Stomach (tissue), 9 donors: Measurements from ENCODE around the gene GPER1. TPM values are rescaled to one million over a fixed set of nuclear protein-coding genes. Genes with fewer than 3 reads are reported as not detected.

Experiments used
- DNase-seq, 2 donors: peaks; one replicate each; pipeline versions ENCODE4 v3.0.0 to v3.0.0-alpha.2; 2013 to 2019
- H3K27ac ChIP-seq, 5 donors: fragments of 200-600 bp in 4 of 5; sonication (generic) in 4 of 5; one replicate each; pipeline ENCODE4 v1.5.1; 2013 to 2019; ENCODE audit warnings: mild to moderate bottlenecking in 1 of 5, moderate library complexity in 1 of 5
- H3K27me3 ChIP-seq, 3 donors: fragments of 200-600 bp; sonication (generic); one replicate each; pipeline ENCODE4 v1.5.1; 2017 to 2019; ENCODE audit warnings: mixed run types in 1 of 3
- H3K36me3 ChIP-seq, 4 donors: fragments of 200-600 bp; sonication (generic); 1 replicate in 3 of 4; 2 replicates in 1 of 4; pipeline ENCODE4 v1.5.1; 2016 to 2019
- H3K4me1 ChIP-seq, 4 donors: fragments of 200-600 bp; sonication (generic); one replicate each; pipeline ENCODE4 v1.5.1; 2016 to 2019
- H3K4me3 ChIP-seq, 4 donors: fragments of 200-600 bp; sonication (generic) in 3 of 4; one replicate each; pipeline ENCODE4 v1.5.1; 2016 to 2019; ENCODE audit warnings: mild to moderate bottlenecking in 1 of 4
- H3K9me3 ChIP-seq, 4 donors: fragments of 200-600 bp; sonication (generic); one replicate each; pipeline ENCODE4 v1.5.1; 2016 to 2019
- EP300 ChIP-seq: sonication (generic); formaldehyde crosslinking; IDR thresholded peaks from one replicate; pipeline ENCODE4 v1.6.1; 2017; ENCODE audit warnings: antibody characterized with exemption
- POLR2A ChIP-seq, 4 donors: fragments of 450-650 bp; IDR thresholded peaks; one replicate each; pipeline ENCODE4 v1.6.1; 2016; ENCODE audit warnings: antibody characterized with exemption in 4 of 4, control low read depth in 2 of 4, mild to moderate bottlenecking in 1 of 4, moderate library complexity in 1 of 4
- POLR2AphosphoS5 ChIP-seq, 3 donors: sonication (generic); formaldehyde crosslinking; IDR thresholded peaks; one replicate each; pipeline ENCODE4 v1.6.1; 2016; ENCODE audit warnings: antibody characterized with exemption in 3 of 3
- WGBS, 5 donors: extraction: QIAGEN DNeasy Blood & Tissue Kit in 3 of 5; methylation state at CpG; one replicate each; pipeline versions ENCODE4 v1.1.5 to v1.1.7; 2013 to 2018; 5-methylcytosine and 5-hydroxymethylcytosine counted together
- intact Hi-C: fragments of 100-400 bp; cut with DNase I; formaldehyde crosslinking; loops from one replicate; pipeline ENCODE4 v1.15.1; 2023; ENCODE audit warnings: low total_unique reads
- polyA plus RNA-seq, 3 donors: library from polyadenylated mRNA; stranded (reverse); fragments of 200-250 nt; gene quantifications; one replicate each; pipeline ENCODE4 v1.2.3, GENCODE V29; 2013
- total RNA-seq, 5 donors: library from RNA; depleted of rRNA; stranded (reverse); fragments of >200 nt; gene quantifications; one replicate each; pipeline versions ENCODE4 v1.1.0 to v1.2.3, GENCODE V29; 2014 to 2016
- TF ChIP-seq, protein P1 (sequence below), 7 experiments: fragments of 450-650 bp in 4 of 7; fragments of 200-600 bp in 3 of 7; sonication (generic) in 3 of 7; IDR thresholded peaks; one replicate each; pipeline ENCODE4 v1.5.1; 2016 to 2019; ENCODE audit warnings: antibody characterized with exemption in 7 of 7, control low read depth in 2 of 7, mild to moderate bottlenecking in 1 of 7
- donor health status: healthy with polysubstance abuse.
- donor health status: Bipolar disorder and iron deficiency.
- donor health status: healthy.

GPER1 gene
- total and polyA plus RNA-seq, 8 donors, result 0.58 to 31.2 (median 18.3) TPM; not detected in 1

DNA sequence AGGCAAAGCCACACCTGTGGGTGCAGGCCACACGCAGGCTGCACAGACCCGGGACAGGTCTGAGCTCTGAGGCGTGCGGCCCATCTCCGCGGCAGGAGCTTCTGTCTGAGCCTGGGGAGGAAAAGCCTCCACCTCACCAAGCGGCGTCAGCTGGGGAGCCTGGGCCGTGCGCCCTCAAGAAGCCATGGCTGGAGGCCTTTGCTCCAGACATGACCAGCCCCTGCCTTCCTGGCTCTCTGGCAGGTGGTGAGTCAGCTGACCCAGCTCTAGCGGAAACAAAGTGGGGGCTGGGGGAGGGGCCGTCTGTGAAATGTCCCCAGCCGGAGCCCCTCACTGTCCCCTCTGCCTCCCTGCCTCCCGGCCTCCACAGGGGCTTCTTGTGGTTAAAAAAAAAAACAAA is 12.5 kb downstream of the GPER1 start:
- Histone ChIP-seq H3K4me1 (peaks cover 57 to 75% (median 60%) of the 10 kb centered on the region in 4 donors), H3K4me3 (no peak overlapping the region), H3K27ac (peak overlapping the region; percentile 7 to 79 (median 53)), H3K36me3 (peaks cover 0 to 8% (median 0%) of the 10 kb centered on the region in 4 donors), H3K9me3 (no peaks in the 10 kb centered on the region), H3K27me3 (no peaks in the 10 kb centered on the region)
- 59 to 86% (median 72%) methylated on average over 4 to 14 of the region's 14 CpGs for whole genome bisulfite sequencing, 5 donors
- intact Hi-C loops, result no loop called here
- DNase-seq, result no peak
- TF ChIP-seq, protein P1, sequence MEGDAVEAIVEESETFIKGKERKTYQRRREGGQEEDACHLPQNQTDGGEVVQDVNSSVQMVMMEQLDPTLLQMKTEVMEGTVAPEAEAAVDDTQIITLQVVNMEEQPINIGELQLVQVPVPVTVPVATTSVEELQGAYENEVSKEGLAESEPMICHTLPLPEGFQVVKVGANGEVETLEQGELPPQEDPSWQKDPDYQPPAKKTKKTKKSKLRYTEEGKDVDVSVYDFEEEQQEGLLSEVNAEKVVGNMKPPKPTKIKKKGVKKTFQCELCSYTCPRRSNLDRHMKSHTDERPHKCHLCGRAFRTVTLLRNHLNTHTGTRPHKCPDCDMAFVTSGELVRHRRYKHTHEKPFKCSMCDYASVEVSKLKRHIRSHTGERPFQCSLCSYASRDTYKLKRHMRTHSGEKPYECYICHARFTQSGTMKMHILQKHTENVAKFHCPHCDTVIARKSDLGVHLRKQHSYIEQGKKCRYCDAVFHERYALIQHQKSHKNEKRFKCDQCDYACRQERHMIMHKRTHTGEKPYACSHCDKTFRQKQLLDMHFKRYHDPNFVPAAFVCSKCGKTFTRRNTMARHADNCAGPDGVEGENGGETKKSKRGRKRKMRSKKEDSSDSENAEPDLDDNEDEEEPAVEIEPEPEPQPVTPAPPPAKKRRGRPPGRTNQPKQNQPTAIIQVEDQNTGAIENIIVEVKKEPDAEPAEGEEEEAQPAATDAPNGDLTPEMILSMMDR (IDR thresholded peaks at IDR 0.05), result no peak
- TF ChIP-seq EP300 (no peak), POLR2AphosphoS5 (IDR thresholded peaks at IDR 0.05) (no peak), POLR2A (IDR thresholded peaks at IDR 0.05) (no peak)

DNA sequence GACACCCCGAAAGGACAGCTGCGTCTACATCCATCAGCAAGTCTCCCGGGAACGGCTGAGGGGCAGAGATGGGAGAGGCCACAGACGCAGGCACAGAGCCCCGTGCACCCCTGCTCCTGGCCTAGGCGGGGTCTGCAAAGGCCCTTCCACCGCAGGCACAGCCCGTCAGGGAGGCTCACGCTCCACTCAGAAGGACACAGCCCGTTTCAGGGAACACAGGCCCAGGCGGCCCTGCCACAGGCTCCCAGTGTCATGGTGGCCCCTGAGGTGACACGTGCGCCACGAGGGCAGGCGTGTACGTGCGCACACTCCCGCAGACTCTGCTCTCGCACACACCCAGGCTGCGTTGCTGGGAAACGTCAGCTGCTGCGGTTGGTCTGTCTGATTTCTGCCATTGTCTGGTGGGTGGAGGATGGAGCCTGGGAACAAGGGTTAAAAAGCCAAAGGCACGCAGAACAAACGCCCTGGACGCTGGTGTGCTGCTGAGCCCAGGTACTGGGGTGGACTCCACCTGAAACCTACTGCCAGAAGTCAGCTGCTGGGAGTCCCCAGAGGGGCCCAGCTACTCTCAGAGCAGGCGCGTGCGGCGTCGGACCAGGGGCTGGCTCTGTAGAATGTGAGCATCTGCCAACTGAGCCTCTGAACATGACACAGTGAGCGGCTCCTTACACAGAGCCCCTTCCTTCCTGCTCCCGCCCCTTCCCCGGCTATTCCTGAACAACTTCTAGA is 13.1 kb downstream of the GPER1 start:
- peak overlapping the region; percentile 69 to 88 (median 75) for H3K27ac ChIP-seq
- no peaks in the 10 kb centered on the region for H3K27me3 ChIP-seq
- no peaks in the 10 kb centered on the region for H3K9me3 ChIP-seq
- peaks cover 0 to 8% (median 0%) of the 10 kb centered on the region in 4 donors for H3K36me3 ChIP-seq
- TF ChIP-seq POLR2AphosphoS5 (IDR thresholded peaks at IDR 0.05) (peak in 1 of 3 donors; percentile 30), POLR2A (IDR thresholded peaks at IDR 0.05) (no peak)
- H3K4me3 ChIP-seq, result no peak overlapping the region
- intact Hi-C loops, result no loop called here
- DNase-seq, result peak in 1 of 2 donors; percentile 90
- 66 to 81% (median 78%) methylated on average over 29 to 34 of the region's 34 CpGs for WGBS, 5 donors
- peaks cover 51 to 74% (median 56%) of the 10 kb centered on the region in 4 donors for H3K4me1 ChIP-seq

DNA sequence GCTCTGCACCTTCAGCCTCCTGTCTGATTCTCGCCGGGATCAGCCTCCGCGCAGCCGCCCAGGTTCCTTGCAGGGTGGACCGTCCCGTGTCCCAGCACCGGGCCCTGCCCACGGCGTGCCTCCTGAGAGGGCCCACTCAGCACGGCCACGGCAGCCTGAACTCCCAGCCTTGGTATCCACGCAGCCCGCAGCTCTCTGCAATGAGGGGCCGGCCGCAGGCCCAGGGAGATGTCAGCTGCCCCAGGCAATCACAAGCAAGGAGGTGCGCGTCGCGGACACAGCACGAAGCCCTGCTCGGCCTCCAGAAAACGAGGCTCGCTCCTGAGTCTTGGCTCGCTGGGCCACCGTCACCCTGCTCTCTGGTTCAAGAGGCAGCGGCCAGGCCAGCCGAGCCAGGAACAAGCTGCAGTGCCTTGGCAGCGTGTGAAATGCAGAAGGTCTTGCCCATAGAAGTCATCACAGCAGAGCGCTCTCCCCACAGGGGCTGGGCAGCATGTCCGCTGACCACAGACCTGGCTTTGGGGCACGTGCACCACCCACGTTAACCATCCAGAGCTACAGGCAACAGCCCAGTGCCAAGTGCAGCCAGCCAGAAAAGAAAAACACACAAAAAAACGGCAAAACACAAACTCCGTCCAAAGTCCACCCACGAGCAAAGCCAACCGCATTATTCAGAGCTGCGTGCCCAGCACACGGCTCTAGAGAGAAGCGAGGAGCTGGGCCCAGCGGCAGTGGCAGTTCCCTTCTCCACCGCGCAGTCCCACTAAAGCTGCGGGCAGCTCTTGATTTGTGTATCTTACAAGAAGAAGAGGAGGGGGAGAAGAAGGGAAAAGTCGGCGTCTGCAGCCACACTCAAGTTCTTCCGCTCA is 13.9 kb downstream of the GPER1 start:
- DNase-seq, result peak in 1 of 2 donors; percentile 75
- H3K36me3 ChIP-seq, result peaks cover 0 to 8% (median 0%) of the 10 kb centered on the region in 4 donors
- 59 to 84% (median 68%) methylated on average over 34 to 47 of the region's 47 CpGs for WGBS, 5 donors
- no peak overlapping the region for H3K4me3 ChIP-seq
- H3K27me3 ChIP-seq, result no peaks in the 10 kb centered on the region
- no peaks in the 10 kb centered on the region for H3K9me3 ChIP-seq
- TF ChIP-seq POLR2AphosphoS5 (IDR thresholded peaks at IDR 0.05) (peak in 2 of 3 donors; percentile 9 to 21), EP300 (no peak), POLR2A (IDR thresholded peaks at IDR 0.05) (no peak)
- TF ChIP-seq, protein P1 (IDR thresholded peaks at IDR 0.05), result no peak
- intact Hi-C loops, result no loop called here
- H3K27ac ChIP-seq, result peak overlapping the region; percentile 69 to 88 (median 75)
- H3K4me1 ChIP-seq, result peaks cover 43 to 72% (median 52%) of the 10 kb centered on the region in 4 donors

- 28 to 60% (median 49%) methylated on average over 34 of the region's 34 CpGs for WGBS, 5 donors
- DNase-seq, result peak in 1 of 2 donors; percentile 77
- H3K4me1 ChIP-seq, result peaks cover 42 to 74% (median 52%) of the 10 kb centered on the region in 4 donors
Measured at GRCh38 chr7:1103009-1103788, 15.3 kb downstream of the GPER1 start.

More at GRCh38 chr7:1103009-1103788, 15.3 kb downstream of the GPER1 start:
- intact Hi-C loops, result no loop called here
- TF ChIP-seq, protein P1 (IDR thresholded peaks at IDR 0.05), result no peak
- TF ChIP-seq POLR2A (IDR thresholded peaks at IDR 0.05) (no peak), EP300 (no peak), POLR2AphosphoS5 (IDR thresholded peaks at IDR 0.05) (peak in 2 of 3 donors; percentile 65 to 76)
- Histone ChIP-seq H3K9me3 (no peaks in the 10 kb centered on the region), H3K36me3 (peaks cover 0 to 6% (median 0%) of the 10 kb centered on the region in 4 donors), H3K27ac (peak overlapping the region; percentile 69 to 88 (median 75)), H3K4me3 (peak overlapping the region in 1 of 4 donors; percentile 19), H3K27me3 (no peaks in the 10 kb centered on the region)
